Measurements from ENCODE around the gene B4GALT5. TPM values are rescaled to one million over a fixed set of nuclear protein-coding genes. Genes with fewer than 3 reads are reported as not detected.

The B4GALT5 gene
- total RNA-seq, 1 experiment from 2014 or later: 92.5 TPM

GRCh38 chr20:49646528-49646927, 67.2 kb downstream of the B4GALT5 start:
- ChIA-PET RAD21 (ENCODE audit: low non-redundant PET in 1 of 2, low total read pairs in 2 of 2, uncharacterized antibody in 2 of 2, unreplicated experiment in 2 of 2) (no interaction called here), POLR2A (no interaction called here), CTCF (no interaction called here)
- Histone ChIP-seq H3K27ac (ENCODE audit: low read depth, low read length) (no peak overlapping the region), H4K20me1 (ENCODE audit: insufficient read depth) (0 out of 2 replicates have a peak, but pooled peaks cover 3% of the 10 kb centered on the region), H3K4me3 (replicated peaks in 1 of 2; ENCODE audit: low read depth in 1 of 2, low read length in 2 of 2) (no peak overlapping the region), H3K4me2 (ENCODE audit: low read length) (no peak overlapping the region), H3K9me3 (ENCODE audit: control insufficient read depth in 1 of 2, insufficient read depth in 1 of 2, low read depth in 1 of 2, low read length in 2 of 2) (no peaks in the 10 kb centered on the region), H3K79me2 (ENCODE audit: insufficient read depth, low read length) (peaks cover 12% of the 10 kb centered on the region; the same call in 1 of the 2 replicates), H3K9ac (ENCODE audit: low read length) (no peak overlapping the region), H2AFZ (ENCODE audit: low read depth, low read length, poor library complexity, severe bottlenecking) (no peak overlapping the region), H3K9me2 (ENCODE audit: insufficient read depth) (no peaks in the 10 kb centered on the region), H3K27me3 (ENCODE audit: insufficient read depth, low read length) (no peaks in the 10 kb centered on the region), H3K4me1 (ENCODE audit: control insufficient read depth in 1 of 2, insufficient read depth in 2 of 2, low read length in 2 of 2) (no peaks in the 10 kb centered on the region), H3K36me3 (ENCODE audit: control insufficient read depth in 1 of 2, insufficient read depth in 2 of 2, low read length in 2 of 2) (peaks cover 41 to 75% of the 10 kb centered on the region in 2 experiments)
- intact Hi-C loops (cut with micrococcal nuclease): no loop called here
- TF ChIP-seq CBX3 (IDR thresholded peaks at IDR 0.05; ENCODE audit: low read depth) (no peak), POLR2AphosphoS5 (IDR thresholded peaks at IDR 0.05; ENCODE audit: low read depth, low read length) (no peak), SRF (IDR thresholded peaks at IDR 0.05; ENCODE audit: low read depth) (no peak), POLR2A (IDR thresholded peaks at IDR 0.05; ENCODE audit: borderline replicate concordance, extremely low read depth, insufficient read depth, insufficient read length) (no peak), EGR1 (IDR thresholded peaks at IDR 0.05; ENCODE audit: low read depth) (no peak), ZNF274 (IDR thresholded peaks at IDR 0.05; ENCODE audit: low read depth, low read length) (no peak), YY1 (IDR thresholded peaks at IDR 0.05; ENCODE audit: extremely low read depth, insufficient replicate concordance, low read depth, low read length) (no peak), RAD21 (IDR thresholded peaks at IDR 0.05; ENCODE audit: low read depth) (no peak), SP1 (IDR thresholded peaks at IDR 0.05; ENCODE audit: low read depth) (no peak), EZH2 (IDR thresholded peaks at IDR 0.05) (no peak), TCF7L2 (IDR thresholded peaks at IDR 0.05; ENCODE audit: borderline replicate concordance, extremely low read depth, insufficient read depth, insufficient read length) (no peak), FOSL1 (IDR thresholded peaks at IDR 0.05; ENCODE audit: low read depth) (no peak), CEBPB (IDR thresholded peaks at IDR 0.05; ENCODE audit: low read depth) (no peak), ZBTB33 (IDR thresholded peaks at IDR 0.05; ENCODE audit: extremely low read depth, insufficient replicate concordance, low read length) (no peak), EZH2phosphoT487 (IDR thresholded peaks at IDR 0.05; ENCODE audit: borderline replicate concordance) (no peak)
- TF ChIP-seq, protein P1, sequence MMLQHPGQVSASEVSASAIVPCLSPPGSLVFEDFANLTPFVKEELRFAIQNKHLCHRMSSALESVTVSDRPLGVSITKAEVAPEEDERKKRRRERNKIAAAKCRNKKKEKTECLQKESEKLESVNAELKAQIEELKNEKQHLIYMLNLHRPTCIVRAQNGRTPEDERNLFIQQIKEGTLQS (IDR thresholded peaks at IDR 0.05): no peak
- TF ChIP-seq, protein P2, sequence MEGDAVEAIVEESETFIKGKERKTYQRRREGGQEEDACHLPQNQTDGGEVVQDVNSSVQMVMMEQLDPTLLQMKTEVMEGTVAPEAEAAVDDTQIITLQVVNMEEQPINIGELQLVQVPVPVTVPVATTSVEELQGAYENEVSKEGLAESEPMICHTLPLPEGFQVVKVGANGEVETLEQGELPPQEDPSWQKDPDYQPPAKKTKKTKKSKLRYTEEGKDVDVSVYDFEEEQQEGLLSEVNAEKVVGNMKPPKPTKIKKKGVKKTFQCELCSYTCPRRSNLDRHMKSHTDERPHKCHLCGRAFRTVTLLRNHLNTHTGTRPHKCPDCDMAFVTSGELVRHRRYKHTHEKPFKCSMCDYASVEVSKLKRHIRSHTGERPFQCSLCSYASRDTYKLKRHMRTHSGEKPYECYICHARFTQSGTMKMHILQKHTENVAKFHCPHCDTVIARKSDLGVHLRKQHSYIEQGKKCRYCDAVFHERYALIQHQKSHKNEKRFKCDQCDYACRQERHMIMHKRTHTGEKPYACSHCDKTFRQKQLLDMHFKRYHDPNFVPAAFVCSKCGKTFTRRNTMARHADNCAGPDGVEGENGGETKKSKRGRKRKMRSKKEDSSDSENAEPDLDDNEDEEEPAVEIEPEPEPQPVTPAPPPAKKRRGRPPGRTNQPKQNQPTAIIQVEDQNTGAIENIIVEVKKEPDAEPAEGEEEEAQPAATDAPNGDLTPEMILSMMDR (IDR thresholded peaks at IDR 0.05 in 2 of 3, conservative IDR thresholded peaks at IDR 0.05 in 1 of 3; ENCODE audit: borderline replicate concordance in 1 of 3, insufficient read depth in 1 of 3, low read depth in 2 of 3, low read length in 2 of 3): no peak
- TF ChIP-seq, protein P3, sequence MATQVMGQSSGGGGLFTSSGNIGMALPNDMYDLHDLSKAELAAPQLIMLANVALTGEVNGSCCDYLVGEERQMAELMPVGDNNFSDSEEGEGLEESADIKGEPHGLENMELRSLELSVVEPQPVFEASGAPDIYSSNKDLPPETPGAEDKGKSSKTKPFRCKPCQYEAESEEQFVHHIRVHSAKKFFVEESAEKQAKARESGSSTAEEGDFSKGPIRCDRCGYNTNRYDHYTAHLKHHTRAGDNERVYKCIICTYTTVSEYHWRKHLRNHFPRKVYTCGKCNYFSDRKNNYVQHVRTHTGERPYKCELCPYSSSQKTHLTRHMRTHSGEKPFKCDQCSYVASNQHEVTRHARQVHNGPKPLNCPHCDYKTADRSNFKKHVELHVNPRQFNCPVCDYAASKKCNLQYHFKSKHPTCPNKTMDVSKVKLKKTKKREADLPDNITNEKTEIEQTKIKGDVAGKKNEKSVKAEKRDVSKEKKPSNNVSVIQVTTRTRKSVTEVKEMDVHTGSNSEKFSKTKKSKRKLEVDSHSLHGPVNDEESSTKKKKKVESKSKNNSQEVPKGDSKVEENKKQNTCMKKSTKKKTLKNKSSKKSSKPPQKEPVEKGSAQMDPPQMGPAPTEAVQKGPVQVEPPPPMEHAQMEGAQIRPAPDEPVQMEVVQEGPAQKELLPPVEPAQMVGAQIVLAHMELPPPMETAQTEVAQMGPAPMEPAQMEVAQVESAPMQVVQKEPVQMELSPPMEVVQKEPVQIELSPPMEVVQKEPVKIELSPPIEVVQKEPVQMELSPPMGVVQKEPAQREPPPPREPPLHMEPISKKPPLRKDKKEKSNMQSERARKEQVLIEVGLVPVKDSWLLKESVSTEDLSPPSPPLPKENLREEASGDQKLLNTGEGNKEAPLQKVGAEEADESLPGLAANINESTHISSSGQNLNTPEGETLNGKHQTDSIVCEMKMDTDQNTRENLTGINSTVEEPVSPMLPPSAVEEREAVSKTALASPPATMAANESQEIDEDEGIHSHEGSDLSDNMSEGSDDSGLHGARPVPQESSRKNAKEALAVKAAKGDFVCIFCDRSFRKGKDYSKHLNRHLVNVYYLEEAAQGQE (IDR thresholded peaks at IDR 0.05; ENCODE audit: low read depth): no peak
- TF ChIP-seq, protein P4, sequence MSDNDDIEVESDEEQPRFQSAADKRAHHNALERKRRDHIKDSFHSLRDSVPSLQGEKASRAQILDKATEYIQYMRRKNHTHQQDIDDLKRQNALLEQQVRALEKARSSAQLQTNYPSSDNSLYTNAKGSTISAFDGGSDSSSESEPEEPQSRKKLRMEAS (IDR thresholded peaks at IDR 0.05): no peak
- DNase-seq (ENCODE audit: low read depth, low spot score) (no peak), ATAC-seq (no peak)
- BruUV-seq (replicated peaks): no TSS peak
